Central memory CD4-positive, alpha-beta T cell (primary cell): Measurements from ENCODE around the gene CNOT4.
"Not testable (repeated sequence)": the region's sequence is repeated elsewhere in the genome, so short reads cannot be mapped to it uniquely, and the experiment has no call there.

ENCODE experiments used
- DNase-seq: peaks from one replicate; pipeline ENCODE4 v3.0.0; 2022

Gene CNOT4

GRCh38 chr7:135320953-135321352 is 188.9 kb downstream of the CNOT4 start:
- DNase-seq: not testable (repeated sequence)

GRCh38 chr7:135320268-135320667 is 189.6 kb downstream of the CNOT4 start:
- no peak for DNase-seq

GRCh38 chr7:135317676-135318325 is 192.1 kb downstream of the CNOT4 start:
- no peak for DNase-seq

- no peak for DNase-seq
Measured at GRCh38 chr7:135316648-135317313, 193.1 kb downstream of the CNOT4 start.

- no peak for DNase-seq
Measured at GRCh38 chr7:135313971-135314370, 195.9 kb downstream of the CNOT4 start.
